ENCODE measurements around the gene GTPBP6. TPM values are rescaled to one million over a fixed set of nuclear protein-coding genes. Genes with fewer than 3 reads are reported as not detected.

GTPBP6 gene
- total RNA-seq, 1 donor from 2014 or later: 49.9 TPM

- Mint-ChIP-seq H3K27me3 (ENCODE audit: unreplicated experiment) (no peaks in the 10 kb centered on the region), H3K36me3 (ENCODE audit: unreplicated experiment) (no peaks in the 10 kb centered on the region), H3K4me1 (ENCODE audit: unreplicated experiment) (peaks cover 14% of the 10 kb centered on the region), H3K27ac (ENCODE audit: unreplicated experiment) (no peak overlapping the region), H3K4me3 (ENCODE audit: unreplicated experiment) (peak overlapping the region; percentile 65), H3K9me3 (ENCODE audit: unreplicated experiment) (no peaks in the 10 kb centered on the region)
- TF ChIP-seq, protein P1, sequence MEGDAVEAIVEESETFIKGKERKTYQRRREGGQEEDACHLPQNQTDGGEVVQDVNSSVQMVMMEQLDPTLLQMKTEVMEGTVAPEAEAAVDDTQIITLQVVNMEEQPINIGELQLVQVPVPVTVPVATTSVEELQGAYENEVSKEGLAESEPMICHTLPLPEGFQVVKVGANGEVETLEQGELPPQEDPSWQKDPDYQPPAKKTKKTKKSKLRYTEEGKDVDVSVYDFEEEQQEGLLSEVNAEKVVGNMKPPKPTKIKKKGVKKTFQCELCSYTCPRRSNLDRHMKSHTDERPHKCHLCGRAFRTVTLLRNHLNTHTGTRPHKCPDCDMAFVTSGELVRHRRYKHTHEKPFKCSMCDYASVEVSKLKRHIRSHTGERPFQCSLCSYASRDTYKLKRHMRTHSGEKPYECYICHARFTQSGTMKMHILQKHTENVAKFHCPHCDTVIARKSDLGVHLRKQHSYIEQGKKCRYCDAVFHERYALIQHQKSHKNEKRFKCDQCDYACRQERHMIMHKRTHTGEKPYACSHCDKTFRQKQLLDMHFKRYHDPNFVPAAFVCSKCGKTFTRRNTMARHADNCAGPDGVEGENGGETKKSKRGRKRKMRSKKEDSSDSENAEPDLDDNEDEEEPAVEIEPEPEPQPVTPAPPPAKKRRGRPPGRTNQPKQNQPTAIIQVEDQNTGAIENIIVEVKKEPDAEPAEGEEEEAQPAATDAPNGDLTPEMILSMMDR (IDR thresholded peaks at IDR 0.05): no peak
- DNase-seq (ENCODE audit: extremely low spot score, unreplicated experiment): no peak
These were observed 41.9 kb downstream of the GTPBP6 start for GRCh38 chrX:276581-277201.

GRCh38 chrX:275967-276580, 42.5 kb downstream of the GTPBP6 start:
- Mint-ChIP-seq H3K36me3 (ENCODE audit: unreplicated experiment) (no peaks in the 10 kb centered on the region), H3K4me1 (ENCODE audit: unreplicated experiment) (peaks cover 9% of the 10 kb centered on the region), H3K27ac (ENCODE audit: unreplicated experiment) (no peak overlapping the region), H3K4me3 (ENCODE audit: unreplicated experiment) (peak overlapping the region; percentile 65), H3K9me3 (ENCODE audit: unreplicated experiment) (no peaks in the 10 kb centered on the region), H3K27me3 (ENCODE audit: unreplicated experiment) (no peaks in the 10 kb centered on the region)
- DNase-seq (ENCODE audit: extremely low spot score, unreplicated experiment): no peak
- TF ChIP-seq, protein P1 (IDR thresholded peaks at IDR 0.05): no peak

DNA sequence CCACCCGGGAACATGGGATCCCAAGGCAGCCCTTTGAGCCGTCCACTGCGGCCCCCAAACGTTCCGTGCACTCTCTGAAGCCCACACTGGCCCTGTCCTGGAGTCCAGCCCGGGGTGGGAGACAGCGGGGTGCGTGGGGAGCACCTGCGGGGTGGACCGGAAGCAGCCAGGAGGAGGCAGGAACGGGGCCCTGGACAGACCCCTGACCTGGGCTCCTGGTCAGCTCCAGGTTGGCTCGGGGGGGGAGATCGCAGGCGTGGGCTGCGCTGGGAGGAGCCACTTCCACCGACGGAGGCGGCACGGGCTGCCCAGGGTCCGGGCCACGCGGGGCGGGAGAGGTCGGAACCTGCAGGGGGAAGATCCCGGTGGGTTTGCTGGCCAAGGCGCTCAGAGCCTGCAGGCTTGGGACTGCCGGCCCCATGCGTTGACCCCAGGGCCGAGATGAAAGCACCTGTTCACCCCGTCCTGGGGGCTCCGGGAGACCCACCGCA, 43.1 kb downstream of the GTPBP6 start:
- TF ChIP-seq, protein P1 (IDR thresholded peaks at IDR 0.05): no peak
- H3K9me3 Mint-ChIP-seq (ENCODE audit: unreplicated experiment): no peaks in the 10 kb centered on the region
- DNase-seq (ENCODE audit: extremely low spot score, unreplicated experiment): no peak
- no peak overlapping the region for H3K27ac Mint-ChIP-seq (ENCODE audit: unreplicated experiment)
- H3K27me3 Mint-ChIP-seq (ENCODE audit: unreplicated experiment): no peaks in the 10 kb centered on the region
- no peaks in the 10 kb centered on the region for H3K36me3 Mint-ChIP-seq (ENCODE audit: unreplicated experiment)
- peaks cover 9% of the 10 kb centered on the region for H3K4me1 Mint-ChIP-seq (ENCODE audit: unreplicated experiment)
- H3K4me3 Mint-ChIP-seq (ENCODE audit: unreplicated experiment): peak overlapping the region; percentile 18

DNA sequence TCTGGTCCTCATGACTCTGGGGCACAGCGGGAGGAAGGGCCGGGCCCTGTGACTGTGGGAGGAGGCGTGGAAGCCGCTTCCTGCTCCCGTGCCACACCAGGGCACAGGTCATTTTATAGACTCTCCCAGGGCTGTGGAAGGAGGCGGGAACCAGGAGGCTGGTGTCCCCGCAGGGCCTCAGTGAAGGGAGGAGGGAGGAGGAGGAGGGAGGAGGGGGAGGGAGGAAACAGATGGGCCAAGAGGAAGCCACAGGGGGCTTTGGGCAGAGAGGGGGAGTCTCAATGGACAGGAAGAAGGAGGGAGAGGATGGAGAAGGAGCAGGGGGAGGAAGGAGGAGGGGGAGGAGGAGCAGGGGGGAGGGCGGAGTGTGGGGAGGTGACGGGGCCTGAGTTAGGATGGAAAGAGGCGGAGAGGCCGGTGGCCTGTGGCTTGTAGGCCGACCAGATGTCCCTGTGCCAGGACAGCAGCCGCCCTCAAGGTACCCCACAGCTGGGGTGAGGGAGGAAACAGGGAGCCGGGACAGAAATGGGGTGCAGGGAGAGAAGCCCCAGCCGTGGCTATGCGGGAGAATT, 43.6 kb downstream of the GTPBP6 start:
- TF ChIP-seq, protein P1 (IDR thresholded peaks at IDR 0.05): no peak
- Mint-ChIP-seq H3K36me3 (ENCODE audit: unreplicated experiment) (no peaks in the 10 kb centered on the region), H3K4me1 (ENCODE audit: unreplicated experiment) (peaks cover 9% of the 10 kb centered on the region), H3K27ac (ENCODE audit: unreplicated experiment) (no peak overlapping the region), H3K27me3 (ENCODE audit: unreplicated experiment) (no peaks in the 10 kb centered on the region), H3K4me3 (ENCODE audit: unreplicated experiment) (peak overlapping the region; percentile 18), H3K9me3 (ENCODE audit: unreplicated experiment) (no peaks in the 10 kb centered on the region)
- no peak for DNase-seq (ENCODE audit: extremely low spot score, unreplicated experiment)

DNA sequence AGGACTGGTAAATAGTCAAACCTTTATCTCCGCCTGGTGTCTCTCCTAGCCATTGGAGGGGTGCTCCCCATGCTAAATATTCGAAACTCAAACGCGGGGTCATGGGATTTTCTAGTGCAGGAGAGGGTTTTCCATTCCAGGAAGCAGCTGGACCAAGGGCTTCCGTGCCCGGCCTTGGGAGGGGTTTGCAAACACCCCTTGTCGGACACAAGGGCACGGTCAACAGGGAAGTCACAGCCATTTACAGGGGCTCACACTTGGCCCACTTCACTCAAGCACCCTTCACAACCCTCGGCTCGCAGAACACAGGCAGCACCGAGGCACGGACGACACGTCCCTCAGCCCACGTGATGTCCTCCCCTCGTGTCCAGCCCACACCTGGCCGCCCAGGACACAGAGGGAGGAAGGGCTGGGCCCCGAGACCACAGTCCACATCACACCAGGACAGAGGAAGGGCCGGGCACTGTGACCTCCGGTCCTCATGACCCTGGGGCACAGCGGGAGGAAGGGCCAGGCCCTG, 47.7 kb downstream of the GTPBP6 start:
- TF ChIP-seq, protein P1 (IDR thresholded peaks at IDR 0.05): no peak
- no peaks in the 10 kb centered on the region for H3K36me3 Mint-ChIP-seq (ENCODE audit: unreplicated experiment)
- H3K4me1 Mint-ChIP-seq (ENCODE audit: unreplicated experiment): peaks cover 3% of the 10 kb centered on the region
- no peak overlapping the region for H3K4me3 Mint-ChIP-seq (ENCODE audit: unreplicated experiment)
- no peaks in the 10 kb centered on the region for H3K27me3 Mint-ChIP-seq (ENCODE audit: unreplicated experiment)
- H3K27ac Mint-ChIP-seq (ENCODE audit: unreplicated experiment): no peak overlapping the region
- no peaks in the 10 kb centered on the region for H3K9me3 Mint-ChIP-seq (ENCODE audit: unreplicated experiment)
- DNase-seq (ENCODE audit: extremely low spot score, unreplicated experiment): no peak

All from osteocyte (in vitro differentiated cells).